Liver (tissue), 3 donors: ENCODE results near the gene LAMA2.

Experiments
- ATF3 ChIP-seq: IDR thresholded peaks from 2 replicates; pipeline ENCODE4 v1.6.1; 2016; ENCODE audit warnings: antibody characterized with exemption
- EGR1 ChIP-seq, 2 donors: IDR thresholded peaks; 2 replicates each; pipeline ENCODE4 v1.6.1; 2016 to 2018; ENCODE audit warnings: antibody characterized with exemption in 2 of 2, low read depth in 2 of 2
- FOXA1 ChIP-seq: IDR thresholded peaks from 2 replicates; pipeline ENCODE4 v1.6.1; 2016; ENCODE audit warnings: antibody characterized with exemption
- HNF4G ChIP-seq: IDR thresholded peaks from 2 replicates; pipeline ENCODE4 v1.6.1; 2016; ENCODE audit warnings: antibody characterized with exemption
- JUND ChIP-seq, 2 donors: IDR thresholded peaks; 2 replicates each; pipeline ENCODE4 v1.6.1; 2016; ENCODE audit warnings: antibody characterized with exemption in 2 of 2
- NR2F2 ChIP-seq: IDR thresholded peaks from 2 replicates; pipeline ENCODE4 v1.6.1; 2016; ENCODE audit warnings: antibody characterized with exemption
- RAD21 ChIP-seq, 2 donors: IDR thresholded peaks; 2 replicates each; pipeline ENCODE4 v1.6.1; 2016; ENCODE audit warnings: antibody characterized with exemption in 2 of 2, mild to moderate bottlenecking in 2 of 2
- REST ChIP-seq: IDR thresholded peaks from 2 replicates; pipeline ENCODE4 v1.6.1; 2016; ENCODE audit warnings: antibody characterized with exemption, mild to moderate bottlenecking
- SP1 ChIP-seq: IDR thresholded peaks from 2 replicates; pipeline ENCODE4 v1.6.1; 2018; ENCODE audit warnings: antibody characterized with exemption, mild to moderate bottlenecking
- TAF1 ChIP-seq: conservative IDR thresholded peaks from 2 replicates; pipeline ENCODE4 v1.6.1; 2016; ENCODE audit warnings: antibody characterized with exemption, mild to moderate bottlenecking
- YY1 ChIP-seq: IDR thresholded peaks from 2 replicates; pipeline ENCODE4 v1.6.1; 2016; ENCODE audit warnings: antibody characterized with exemption, mild to moderate bottlenecking
- ZBTB33 ChIP-seq: IDR thresholded peaks from 2 replicates; pipeline ENCODE4 v1.6.1; 2016; ENCODE audit warnings: antibody characterized with exemption
- TF ChIP-seq, protein P1 (sequence below): fragments of 150-350 bp; IDR thresholded peaks from 2 replicates; pipeline ENCODE4 v1.5.1; 2017; ENCODE audit warnings: improper control_type of control experiment, low read depth, low read length; ENCODE audit not compliant: missing input control
- TF ChIP-seq, protein P2 (sequence below): IDR thresholded peaks from 2 replicates; pipeline ENCODE4 v1.6.1; 2016; ENCODE audit warnings: antibody characterized with exemption
- donor health status: healthy.
- donor health status: healthy.

DNA sequence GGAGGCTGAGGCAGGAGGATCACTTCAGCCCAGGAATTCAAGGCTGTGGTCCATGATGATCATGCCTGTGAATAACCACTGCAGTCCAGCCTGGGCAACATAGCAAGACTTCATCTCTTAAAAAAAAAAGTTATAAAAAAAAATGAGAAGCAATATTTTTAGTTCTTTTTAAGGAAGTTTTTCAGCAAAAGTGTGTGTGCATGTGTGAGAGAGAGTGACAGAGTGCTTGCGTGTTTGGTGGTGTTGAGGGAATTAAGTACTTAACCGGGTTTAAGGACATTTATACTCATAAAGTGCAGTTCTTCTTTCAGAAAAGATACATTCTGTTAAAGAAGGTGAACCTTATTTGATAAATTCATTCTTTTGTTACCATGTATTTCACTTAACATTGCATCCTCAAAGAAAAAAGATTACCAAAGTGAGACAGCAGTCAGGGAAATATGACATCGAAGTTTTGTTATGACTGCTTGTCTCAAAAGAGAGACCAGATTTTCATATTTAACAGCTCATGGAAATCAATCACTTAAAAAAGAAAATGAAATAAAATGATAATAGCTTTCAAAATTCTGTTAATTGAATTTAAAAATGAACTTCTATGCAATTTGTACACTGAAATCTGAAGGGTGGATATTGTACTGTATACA, 572.3 kb downstream of the LAMA2 start:
- TF ChIP-seq JUND (IDR thresholded peaks at IDR 0.05) (no peak), FOXA1 (no peak), RAD21 (IDR thresholded peaks at IDR 0.05) (no peak), REST (no peak), TAF1 (no peak), EGR1 (IDR thresholded peaks at IDR 0.05; ENCODE audit: low read depth in 2 of 2) (no peak), YY1 (no peak), ATF3 (no peak), HNF4G (no peak), NR2F2 (no peak), SP1 (no peak), ZBTB33 (no peak)
- TF ChIP-seq, protein P1, sequence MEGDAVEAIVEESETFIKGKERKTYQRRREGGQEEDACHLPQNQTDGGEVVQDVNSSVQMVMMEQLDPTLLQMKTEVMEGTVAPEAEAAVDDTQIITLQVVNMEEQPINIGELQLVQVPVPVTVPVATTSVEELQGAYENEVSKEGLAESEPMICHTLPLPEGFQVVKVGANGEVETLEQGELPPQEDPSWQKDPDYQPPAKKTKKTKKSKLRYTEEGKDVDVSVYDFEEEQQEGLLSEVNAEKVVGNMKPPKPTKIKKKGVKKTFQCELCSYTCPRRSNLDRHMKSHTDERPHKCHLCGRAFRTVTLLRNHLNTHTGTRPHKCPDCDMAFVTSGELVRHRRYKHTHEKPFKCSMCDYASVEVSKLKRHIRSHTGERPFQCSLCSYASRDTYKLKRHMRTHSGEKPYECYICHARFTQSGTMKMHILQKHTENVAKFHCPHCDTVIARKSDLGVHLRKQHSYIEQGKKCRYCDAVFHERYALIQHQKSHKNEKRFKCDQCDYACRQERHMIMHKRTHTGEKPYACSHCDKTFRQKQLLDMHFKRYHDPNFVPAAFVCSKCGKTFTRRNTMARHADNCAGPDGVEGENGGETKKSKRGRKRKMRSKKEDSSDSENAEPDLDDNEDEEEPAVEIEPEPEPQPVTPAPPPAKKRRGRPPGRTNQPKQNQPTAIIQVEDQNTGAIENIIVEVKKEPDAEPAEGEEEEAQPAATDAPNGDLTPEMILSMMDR = no peak
- TF ChIP-seq, protein P2, sequence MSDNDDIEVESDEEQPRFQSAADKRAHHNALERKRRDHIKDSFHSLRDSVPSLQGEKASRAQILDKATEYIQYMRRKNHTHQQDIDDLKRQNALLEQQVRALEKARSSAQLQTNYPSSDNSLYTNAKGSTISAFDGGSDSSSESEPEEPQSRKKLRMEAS = no peak
